ENCODE results near the gene TNK2.
"Not testable (repeated sequence)": the region's sequence is repeated elsewhere in the genome, so short reads cannot be mapped to it uniquely, and the experiment has no call there.

TNK2 gene

GRCh38 chr3:195820186-195820585, 88.2 kb downstream of the TNK2 start:
- no peaks in the 10 kb centered on the region for H3K9me3 Mint-ChIP-seq
- no peaks in the 10 kb centered on the region for H3K36me3 Mint-ChIP-seq (ENCODE audit: low read depth)
- H3K27ac Mint-ChIP-seq = no peak overlapping the region
- TF ChIP-seq, protein P1, sequence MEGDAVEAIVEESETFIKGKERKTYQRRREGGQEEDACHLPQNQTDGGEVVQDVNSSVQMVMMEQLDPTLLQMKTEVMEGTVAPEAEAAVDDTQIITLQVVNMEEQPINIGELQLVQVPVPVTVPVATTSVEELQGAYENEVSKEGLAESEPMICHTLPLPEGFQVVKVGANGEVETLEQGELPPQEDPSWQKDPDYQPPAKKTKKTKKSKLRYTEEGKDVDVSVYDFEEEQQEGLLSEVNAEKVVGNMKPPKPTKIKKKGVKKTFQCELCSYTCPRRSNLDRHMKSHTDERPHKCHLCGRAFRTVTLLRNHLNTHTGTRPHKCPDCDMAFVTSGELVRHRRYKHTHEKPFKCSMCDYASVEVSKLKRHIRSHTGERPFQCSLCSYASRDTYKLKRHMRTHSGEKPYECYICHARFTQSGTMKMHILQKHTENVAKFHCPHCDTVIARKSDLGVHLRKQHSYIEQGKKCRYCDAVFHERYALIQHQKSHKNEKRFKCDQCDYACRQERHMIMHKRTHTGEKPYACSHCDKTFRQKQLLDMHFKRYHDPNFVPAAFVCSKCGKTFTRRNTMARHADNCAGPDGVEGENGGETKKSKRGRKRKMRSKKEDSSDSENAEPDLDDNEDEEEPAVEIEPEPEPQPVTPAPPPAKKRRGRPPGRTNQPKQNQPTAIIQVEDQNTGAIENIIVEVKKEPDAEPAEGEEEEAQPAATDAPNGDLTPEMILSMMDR (IDR thresholded peaks at IDR 0.05) = no peak
- H3K4me1 Mint-ChIP-seq = peaks cover 36% of the 10 kb centered on the region
- DNase-seq = no peak
- H3K27me3 Mint-ChIP-seq (ENCODE audit: low read depth, poor library complexity) = peaks cover 15% of the 10 kb centered on the region
- H3K4me3 Mint-ChIP-seq = no peak overlapping the region

DNA sequence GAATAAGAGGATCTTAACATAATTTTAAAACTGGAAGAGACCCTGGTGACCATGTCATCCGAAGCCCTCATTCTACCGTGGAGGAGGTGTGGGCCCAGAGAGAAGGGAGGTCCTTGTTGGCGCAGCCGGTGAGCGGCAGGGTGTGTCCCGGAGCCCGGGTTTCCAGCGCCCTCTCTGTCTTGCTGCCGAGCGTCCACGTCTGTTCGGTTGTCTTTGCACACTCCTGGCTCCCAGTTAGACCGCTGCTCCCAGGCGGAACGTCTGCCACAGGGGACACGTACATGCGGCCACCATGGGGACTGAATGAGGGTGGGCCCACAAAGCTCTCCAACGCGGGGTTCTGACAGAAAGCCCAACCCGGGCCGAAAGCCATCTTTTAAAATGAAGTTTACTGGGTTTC, 90.0 kb downstream of the TNK2 start:
- no peak for DNase-seq
- TF ChIP-seq, protein P1 (IDR thresholded peaks at IDR 0.05) = no peak
- Mint-ChIP-seq H3K36me3 (ENCODE audit: low read depth) (no peaks in the 10 kb centered on the region), H3K27me3 (ENCODE audit: low read depth, poor library complexity) (peaks cover 17% of the 10 kb centered on the region), H3K4me3 (no peak overlapping the region), H3K4me1 (peaks cover 30% of the 10 kb centered on the region), H3K27ac (no peak overlapping the region), H3K9me3 (no peaks in the 10 kb centered on the region)

GRCh38 chr3:195817578-195818135, 90.7 kb downstream of the TNK2 start:
- peaks cover 20% of the 10 kb centered on the region for H3K27me3 Mint-ChIP-seq (ENCODE audit: low read depth, poor library complexity)
- DNase-seq = no peak
- no peak overlapping the region for H3K27ac Mint-ChIP-seq
- no peak overlapping the region for H3K4me3 Mint-ChIP-seq
- TF ChIP-seq, protein P1 (IDR thresholded peaks at IDR 0.05) = no peak
- peaks cover 30% of the 10 kb centered on the region for H3K4me1 Mint-ChIP-seq
- no peaks in the 10 kb centered on the region for H3K9me3 Mint-ChIP-seq
- H3K36me3 Mint-ChIP-seq (ENCODE audit: low read depth) = no peaks in the 10 kb centered on the region

- H3K9me3 Mint-ChIP-seq; H3K36me3 Mint-ChIP-seq (ENCODE audit: low read depth); H3K4me3 Mint-ChIP-seq; H3K27ac Mint-ChIP-seq; DNase-seq: not testable (repeated sequence)
- H3K27me3 Mint-ChIP-seq (ENCODE audit: low read depth, poor library complexity) = peaks cover 23% of the 10 kb centered on the region
- peaks cover 34% of the 10 kb centered on the region for H3K4me1 Mint-ChIP-seq
Observed at GRCh38 chr3:195816276-195816913, 92.0 kb downstream of the TNK2 start.

GRCh38 chr3:195815169-195815771, 93.1 kb downstream of the TNK2 start:
- Mint-ChIP-seq H3K27me3 (ENCODE audit: low read depth, poor library complexity) (peaks cover 29% of the 10 kb centered on the region), H3K9me3 (no peaks in the 10 kb centered on the region)
- no peak for DNase-seq

GRCh38 chr3:195813916-195814640, 94.3 kb downstream of the TNK2 start:
- TF ChIP-seq, protein P1 (IDR thresholded peaks at IDR 0.05) = no peak
- H3K4me1 Mint-ChIP-seq = peaks cover 36% of the 10 kb centered on the region
- H3K36me3 Mint-ChIP-seq (ENCODE audit: low read depth) = no peaks in the 10 kb centered on the region
- H3K27me3 Mint-ChIP-seq (ENCODE audit: low read depth, poor library complexity) = peaks cover 32% of the 10 kb centered on the region
- H3K4me3 Mint-ChIP-seq = no peak overlapping the region
- no peak for DNase-seq
- no peaks in the 10 kb centered on the region for H3K9me3 Mint-ChIP-seq
- H3K27ac Mint-ChIP-seq = no peak overlapping the region

More at GRCh38 chr3:195815169-195815771, 93.1 kb downstream of the TNK2 start:
- TF ChIP-seq, protein P1 (IDR thresholded peaks at IDR 0.05) = no peak
- Mint-ChIP-seq H3K36me3 (ENCODE audit: low read depth) (no peaks in the 10 kb centered on the region), H3K4me3 (no peak overlapping the region), H3K4me1 (peaks cover 33% of the 10 kb centered on the region), H3K27ac (no peak overlapping the region)
